ENCODE results near the gene RNASEH2B.

RNASEH2B gene

DNA sequence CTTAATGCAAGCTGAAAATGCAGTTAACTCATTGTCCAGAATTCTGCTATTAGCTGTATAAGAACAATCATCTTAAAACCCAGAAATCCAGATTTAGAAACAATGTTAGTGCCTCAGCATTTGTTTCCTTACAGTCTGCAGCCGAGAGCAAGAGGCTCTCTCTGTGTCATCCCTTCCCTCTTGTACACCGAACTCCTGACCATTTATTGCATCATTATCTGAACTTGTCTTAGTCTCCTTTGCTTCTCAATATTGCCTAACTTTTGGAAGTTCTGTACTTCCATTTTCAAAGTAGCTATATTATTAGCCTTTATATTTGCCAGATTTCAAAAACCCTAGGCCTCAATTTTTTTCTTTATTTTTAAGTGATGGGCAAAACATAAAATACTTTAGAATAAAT, 27.1 kb downstream of the RNASEH2B start:
- Histone ChIP-seq H3K36me3 (peaks cover 13 to 58% (median 36%) of the 10 kb centered on the region in 3 donors), H3K27ac (no peak overlapping the region), H3K9me3 (no peaks in the 10 kb centered on the region), H3K4me3 (no peak overlapping the region), H3K4me1 (no peaks in the 10 kb centered on the region), H3K27me3 (no peaks in the 10 kb centered on the region)
- intact Hi-C loops (cut with DNase I; ENCODE audit: low total_unique reads) = no loop called here
- TF ChIP-seq, protein P1, sequence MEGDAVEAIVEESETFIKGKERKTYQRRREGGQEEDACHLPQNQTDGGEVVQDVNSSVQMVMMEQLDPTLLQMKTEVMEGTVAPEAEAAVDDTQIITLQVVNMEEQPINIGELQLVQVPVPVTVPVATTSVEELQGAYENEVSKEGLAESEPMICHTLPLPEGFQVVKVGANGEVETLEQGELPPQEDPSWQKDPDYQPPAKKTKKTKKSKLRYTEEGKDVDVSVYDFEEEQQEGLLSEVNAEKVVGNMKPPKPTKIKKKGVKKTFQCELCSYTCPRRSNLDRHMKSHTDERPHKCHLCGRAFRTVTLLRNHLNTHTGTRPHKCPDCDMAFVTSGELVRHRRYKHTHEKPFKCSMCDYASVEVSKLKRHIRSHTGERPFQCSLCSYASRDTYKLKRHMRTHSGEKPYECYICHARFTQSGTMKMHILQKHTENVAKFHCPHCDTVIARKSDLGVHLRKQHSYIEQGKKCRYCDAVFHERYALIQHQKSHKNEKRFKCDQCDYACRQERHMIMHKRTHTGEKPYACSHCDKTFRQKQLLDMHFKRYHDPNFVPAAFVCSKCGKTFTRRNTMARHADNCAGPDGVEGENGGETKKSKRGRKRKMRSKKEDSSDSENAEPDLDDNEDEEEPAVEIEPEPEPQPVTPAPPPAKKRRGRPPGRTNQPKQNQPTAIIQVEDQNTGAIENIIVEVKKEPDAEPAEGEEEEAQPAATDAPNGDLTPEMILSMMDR (IDR thresholded peaks at IDR 0.05) = no peak
- DNase-seq = no peak

DNA sequence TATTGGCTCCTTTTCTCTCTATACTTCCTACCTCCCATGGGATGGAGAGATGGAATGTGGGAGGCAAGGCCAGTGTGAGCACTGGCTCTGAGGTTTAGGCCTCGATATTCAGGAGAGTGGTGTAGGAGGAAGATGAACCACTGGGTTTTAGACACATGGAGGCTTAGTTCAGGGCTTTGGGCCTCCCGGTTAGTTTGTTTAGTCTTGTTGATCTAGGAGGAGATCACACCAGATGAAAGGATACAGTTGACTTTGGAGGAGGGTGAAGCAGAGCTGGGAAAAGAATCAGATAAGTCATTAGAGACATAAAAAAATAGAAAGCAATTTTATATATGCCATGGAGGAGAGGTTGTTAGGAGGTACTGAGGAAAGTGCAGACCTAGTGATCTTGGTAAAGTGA, 30.9 kb downstream of the RNASEH2B start:
- H3K36me3 ChIP-seq = peaks cover 6 to 56% (median 13%) of the 10 kb centered on the region in 3 donors
- TF ChIP-seq, protein P1 (IDR thresholded peaks at IDR 0.05) = no peak
- no peaks in the 10 kb centered on the region for H3K27me3 ChIP-seq
- DNase-seq = no peak
- H3K9me3 ChIP-seq = no peaks in the 10 kb centered on the region
- no peak overlapping the region for H3K4me3 ChIP-seq
- no peaks in the 10 kb centered on the region for H3K4me1 ChIP-seq
- intact Hi-C loops (cut with DNase I; ENCODE audit: low total_unique reads) = no loop called here
- H3K27ac ChIP-seq = no peak overlapping the region

- intact Hi-C loops (cut with DNase I; ENCODE audit: low total_unique reads) = no loop called here
- TF ChIP-seq, protein P1 (IDR thresholded peaks at IDR 0.05) = no peak
- Histone ChIP-seq H3K27ac (no peak overlapping the region), H3K4me1 (no peaks in the 10 kb centered on the region), H3K27me3 (no peaks in the 10 kb centered on the region), H3K4me3 (no peak overlapping the region), H3K9me3 (no peaks in the 10 kb centered on the region), H3K36me3 (peaks cover 6 to 53% (median 15%) of the 10 kb centered on the region in 3 donors)
- DNase-seq = no peak
These were observed 31.6 kb downstream of the RNASEH2B start for GRCh38 chr13:50941146-50941545.

DNA sequence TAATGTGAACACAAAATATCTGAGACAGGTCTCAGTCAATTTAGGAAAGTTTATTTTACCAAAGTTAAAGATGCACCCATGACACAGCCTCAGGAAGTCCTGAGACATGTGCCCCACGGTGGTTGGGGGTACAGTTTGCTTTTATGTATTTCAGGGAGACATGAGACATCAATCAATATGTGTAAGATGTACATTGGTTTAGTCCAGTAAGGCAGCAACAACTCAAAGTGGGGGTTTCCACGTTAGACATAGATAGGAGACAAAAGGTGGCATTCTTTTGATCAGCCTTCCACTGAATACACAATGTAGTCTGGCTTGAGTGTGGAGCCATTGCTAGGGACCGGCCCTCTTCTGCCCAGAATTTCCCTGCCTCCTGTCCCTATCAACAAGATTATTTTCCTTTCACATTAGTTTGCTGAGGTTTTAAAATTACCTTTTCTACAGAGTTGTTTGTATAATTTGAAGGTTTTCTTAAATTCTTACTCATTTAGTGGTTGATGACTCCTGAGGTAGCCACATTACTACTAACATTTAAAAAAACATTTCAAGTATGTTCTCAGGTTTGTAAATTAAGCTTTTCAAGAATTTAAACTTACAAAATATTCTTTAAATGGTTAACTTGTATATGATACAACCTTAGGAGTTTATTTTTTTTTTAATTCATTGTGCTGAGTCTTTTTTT, 33.2 kb downstream of the RNASEH2B start:
- TF ChIP-seq, protein P1 (IDR thresholded peaks at IDR 0.05) = no peak

GRCh38 chr13:50945669-50946068, 36.1 kb downstream of the RNASEH2B start:
- TF ChIP-seq, protein P1 (IDR thresholded peaks at IDR 0.05) = no peak
- DNase-seq = no peak
- H3K27ac ChIP-seq = no peak overlapping the region
- peaks cover 0 to 41% (median 16%) of the 10 kb centered on the region in 3 donors for H3K36me3 ChIP-seq
- H3K27me3 ChIP-seq = no peaks in the 10 kb centered on the region
- no peak overlapping the region for H3K4me3 ChIP-seq
- intact Hi-C loops (cut with DNase I; ENCODE audit: low total_unique reads) = no loop called here
- no peaks in the 10 kb centered on the region for H3K4me1 ChIP-seq
- no peaks in the 10 kb centered on the region for H3K9me3 ChIP-seq

More for the DNA sequence above, 33.2 kb downstream of the RNASEH2B start:
- no peak for DNase-seq
- Histone ChIP-seq H3K9me3 (no peaks in the 10 kb centered on the region), H3K4me1 (no peaks in the 10 kb centered on the region), H3K27ac (no peak overlapping the region), H3K36me3 (peaks cover 0 to 41% (median 9%) of the 10 kb centered on the region in 3 donors), H3K27me3 (no peaks in the 10 kb centered on the region), H3K4me3 (no peak overlapping the region)
- intact Hi-C loops (cut with DNase I; ENCODE audit: low total_unique reads) = no loop called here

Data from tibial artery (tissue), 4 donors.